GM12801 (cell line): ENCODE data around the gene TBC1D3B.

ENCODE experiments used
- TF ChIP-seq, protein P1 (sequence below): IDR thresholded peaks from one replicate; pipeline ENCODE4 v1.5.1; 2011; ENCODE audit warnings: control low read depth; ENCODE audit not compliant: insufficient read length; ENCODE audit errors: extremely low read depth

TBC1D3B gene

DNA sequence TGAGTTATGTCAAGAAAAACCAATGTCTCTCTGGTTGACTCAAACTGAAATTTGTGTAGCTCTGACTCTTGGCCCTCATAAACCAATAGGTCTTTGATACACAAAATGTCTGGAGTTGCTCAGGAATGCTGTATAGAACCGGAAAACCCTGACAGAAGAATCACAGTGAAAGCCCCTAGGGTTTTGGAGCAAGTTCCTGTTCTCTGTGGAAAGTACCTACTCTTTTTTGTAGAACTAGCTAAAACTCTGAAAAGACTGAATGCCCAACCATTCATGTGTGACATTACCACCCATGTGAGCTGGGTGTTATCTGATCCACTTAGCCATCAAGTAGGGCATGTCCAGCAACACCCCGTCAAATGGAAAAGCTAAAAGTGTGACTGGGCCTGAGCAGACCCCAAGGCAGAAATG lies 44.0 kb downstream of the TBC1D3B start:
- TF ChIP-seq, protein P1, sequence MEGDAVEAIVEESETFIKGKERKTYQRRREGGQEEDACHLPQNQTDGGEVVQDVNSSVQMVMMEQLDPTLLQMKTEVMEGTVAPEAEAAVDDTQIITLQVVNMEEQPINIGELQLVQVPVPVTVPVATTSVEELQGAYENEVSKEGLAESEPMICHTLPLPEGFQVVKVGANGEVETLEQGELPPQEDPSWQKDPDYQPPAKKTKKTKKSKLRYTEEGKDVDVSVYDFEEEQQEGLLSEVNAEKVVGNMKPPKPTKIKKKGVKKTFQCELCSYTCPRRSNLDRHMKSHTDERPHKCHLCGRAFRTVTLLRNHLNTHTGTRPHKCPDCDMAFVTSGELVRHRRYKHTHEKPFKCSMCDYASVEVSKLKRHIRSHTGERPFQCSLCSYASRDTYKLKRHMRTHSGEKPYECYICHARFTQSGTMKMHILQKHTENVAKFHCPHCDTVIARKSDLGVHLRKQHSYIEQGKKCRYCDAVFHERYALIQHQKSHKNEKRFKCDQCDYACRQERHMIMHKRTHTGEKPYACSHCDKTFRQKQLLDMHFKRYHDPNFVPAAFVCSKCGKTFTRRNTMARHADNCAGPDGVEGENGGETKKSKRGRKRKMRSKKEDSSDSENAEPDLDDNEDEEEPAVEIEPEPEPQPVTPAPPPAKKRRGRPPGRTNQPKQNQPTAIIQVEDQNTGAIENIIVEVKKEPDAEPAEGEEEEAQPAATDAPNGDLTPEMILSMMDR, result no peak

DNA sequence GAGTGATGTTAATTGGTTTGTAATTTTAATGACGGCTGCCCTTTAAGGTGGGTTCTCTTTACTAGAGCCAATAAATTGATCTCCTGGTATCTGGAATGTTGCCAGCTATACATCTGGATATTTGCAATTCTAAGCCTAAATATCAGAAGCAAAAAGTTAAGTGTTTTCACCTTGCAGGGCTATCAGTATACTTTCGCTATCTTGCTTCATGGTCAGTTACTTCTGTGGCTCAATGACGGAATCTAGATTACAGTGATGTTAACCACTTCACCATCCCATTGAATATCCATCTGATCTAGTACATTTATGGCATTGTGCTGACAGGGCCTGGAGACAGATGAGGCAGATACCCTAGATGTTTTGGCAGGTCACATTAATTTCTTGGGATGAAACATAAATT lies 44.5 kb downstream of the TBC1D3B start:
- TF ChIP-seq, protein P1, result no peak

DNA sequence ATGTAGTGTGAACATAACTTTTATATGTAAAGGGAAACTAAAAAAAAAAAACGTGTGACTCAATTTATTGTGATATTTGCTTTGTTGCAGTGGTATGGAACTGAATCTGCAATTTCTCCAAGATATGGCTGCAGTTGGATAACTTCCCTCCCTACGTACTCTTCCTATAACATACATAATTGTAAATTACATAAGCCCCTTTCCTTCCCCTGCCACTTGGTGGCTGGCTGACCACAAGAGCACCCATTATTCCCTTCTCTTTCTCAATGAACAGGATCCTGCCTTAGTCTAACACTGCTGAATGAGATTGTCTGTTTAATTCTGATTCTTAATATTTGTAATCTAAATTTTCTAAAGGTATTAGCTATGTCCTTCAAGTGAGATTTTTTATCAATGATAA lies 45.0 kb downstream of the TBC1D3B start:
- TF ChIP-seq, protein P1, result no peak

DNA sequence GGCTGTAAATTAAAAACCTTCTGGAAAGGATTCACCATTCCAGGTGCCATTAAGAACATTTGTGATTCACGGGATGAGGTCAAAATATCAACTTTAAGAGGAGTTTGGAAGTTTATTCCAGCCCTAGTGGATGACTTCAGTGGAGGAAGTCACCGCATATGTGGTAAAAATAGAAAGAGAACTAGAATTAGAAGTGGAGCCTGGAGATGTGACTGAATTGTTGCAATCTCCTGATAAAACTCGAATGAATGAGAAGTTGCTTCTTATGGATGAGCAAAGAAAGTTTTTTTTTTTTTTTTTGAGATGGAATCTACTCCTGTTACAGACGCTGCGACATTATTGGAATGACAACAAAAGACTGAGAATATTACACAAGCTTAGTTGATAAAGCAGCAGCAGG lies 46.1 kb downstream of the TBC1D3B start:
- TF ChIP-seq, protein P1, result no peak

DNA sequence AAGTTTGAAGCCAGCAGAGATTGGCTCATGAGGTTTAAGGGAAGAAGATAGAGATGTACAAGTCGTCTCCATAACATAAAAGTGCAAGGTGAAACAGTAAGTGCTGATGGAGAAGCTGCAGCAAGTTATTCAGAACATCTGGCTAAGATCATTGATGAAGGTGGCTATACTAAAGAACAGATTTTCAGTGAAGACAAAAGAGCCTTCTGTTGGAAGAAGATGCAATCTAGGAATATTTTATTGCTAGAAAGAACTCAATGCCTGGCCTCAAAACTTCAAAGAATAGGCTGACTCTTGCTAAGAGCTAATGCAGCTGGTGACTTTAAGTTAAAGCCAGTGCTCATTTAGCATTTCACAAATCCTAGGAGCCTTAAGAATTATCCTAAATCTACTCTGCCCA lies 46.8 kb downstream of the TBC1D3B start:
- TF ChIP-seq, protein P1, result no peak

DNA sequence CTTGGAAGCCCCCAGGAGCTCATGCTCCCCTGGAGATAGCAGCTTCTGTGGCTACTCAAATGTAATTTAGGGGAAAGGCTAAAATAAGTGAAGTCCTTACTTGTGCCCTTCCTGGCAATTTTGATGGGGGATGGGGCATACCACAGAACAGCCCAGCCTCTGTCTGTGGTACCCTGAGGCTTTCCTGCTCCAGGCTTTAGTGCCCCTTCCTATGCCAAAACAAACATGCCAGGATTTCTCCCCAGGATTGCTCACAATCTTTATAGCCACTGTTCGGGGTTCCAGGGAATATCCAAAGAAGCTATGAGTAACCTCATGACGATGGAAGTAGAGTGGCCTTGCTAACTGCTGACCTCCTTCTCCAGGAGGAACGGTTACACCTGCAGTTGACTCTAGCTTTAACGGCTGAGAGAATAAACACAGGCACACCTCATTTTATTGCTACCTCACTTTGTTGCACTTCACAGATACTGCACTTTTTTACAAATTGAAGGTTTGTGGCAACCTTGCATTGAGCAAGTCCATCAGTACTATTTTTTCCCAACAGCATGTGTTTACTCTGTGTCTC lies 47.9 kb downstream of the TBC1D3B start:
- TF ChIP-seq, protein P1, result no peak

DNA sequence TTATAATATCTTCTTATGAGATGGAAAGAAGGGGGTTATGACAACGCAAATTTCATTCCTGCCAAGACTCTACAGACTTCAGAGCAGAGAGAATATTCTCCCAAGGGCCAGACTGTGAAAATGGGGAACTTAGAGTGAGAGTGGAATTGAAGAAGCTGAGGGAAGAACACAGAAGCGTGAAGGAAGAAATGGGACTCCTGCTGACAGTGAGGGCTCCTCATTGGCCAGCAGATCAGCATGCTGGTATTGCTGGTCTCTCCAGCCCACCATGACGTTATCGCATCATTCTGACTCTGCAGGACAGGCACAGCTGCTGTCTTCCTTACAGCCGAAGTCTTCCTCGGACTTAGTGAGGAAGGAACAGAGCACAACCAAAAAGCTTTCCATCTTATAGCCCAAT lies 48.5 kb downstream of the TBC1D3B start:
- TF ChIP-seq, protein P1, result no peak
